ENCODE results near the gene CAD. TPM values are rescaled to one million over a fixed set of nuclear protein-coding genes. Genes with fewer than 3 reads are reported as not detected.

CAD gene
- total and polyA plus RNA-seq, 2 donors (not counting 3 experiments of a cell fraction or from before 2014, with no cell fraction given): 60.3 to 91.4 TPM

- dilution Hi-C loops (cut with MboI; ENCODE audit: extremely low pct_ligation_motif_present, low sequenced_read_pairs): no loop called here
Observed at GRCh38 chr2:27233341-27233740, 16.2 kb downstream of the CAD start.

More at GRCh38 chr2:27233341-27233740, 16.2 kb downstream of the CAD start:
- intact Hi-C loops (cut with micrococcal nuclease): no loop called here
- Histone ChIP-seq H2AFZ (ENCODE audit: low read depth, low read length) (no peak overlapping the region), H3K79me2 (ENCODE audit: control insufficient read depth, insufficient read depth, low read length) (no peaks in the 10 kb centered on the region), H3K9ac (replicated peaks; ENCODE audit: extremely low read depth, insufficient read depth, low read length) (no peak overlapping the region), H3K9me1 (replicated peaks; ENCODE audit: control insufficient read depth, extremely low read depth, insufficient read depth, low read length) (no peaks in the 10 kb centered on the region), H3K4me1 (ENCODE audit: control insufficient read depth, extremely low read depth, insufficient read depth, low read length) (no peaks in the 10 kb centered on the region), H3K27ac (ENCODE audit: insufficient read depth, low read depth, low read length) (no peak overlapping the region), H3K4me2 (ENCODE audit: insufficient read depth, low read length) (no peak overlapping the region), H3K27me3 (ENCODE audit: control insufficient read depth in 2 of 2, insufficient read depth in 2 of 2, low read length in 2 of 2) (no peaks in the 10 kb centered on the region), H3K36me3 (ENCODE audit: control insufficient read depth in 2 of 2, extremely low read depth in 1 of 2, insufficient read depth in 2 of 2, low read length in 2 of 2) (peaks cover 20 to 63% of the 10 kb centered on the region in 2 experiments), H3K9me3 (replicated peaks; ENCODE audit: control insufficient read depth, insufficient read depth, low read length) (no peaks in the 10 kb centered on the region), H4K20me1 (replicated peaks; ENCODE audit: control insufficient read depth, extremely low read depth, insufficient read depth, low read length) (no peaks in the 10 kb centered on the region), H3K4me3 (replicated peaks in 1 of 3; ENCODE audit: insufficient read depth in 1 of 3, low read depth in 1 of 3, low read length in 3 of 3) (no peak overlapping the region)
- FAIRE-seq (no peak), DNase-seq (ENCODE audit: low read depth, low spot score) (no peak)
- TF ChIP-seq GATA2 (IDR thresholded peaks at IDR 0.05; ENCODE audit: insufficient read depth, insufficient read length, low read depth, low read length): no peak
- TF ChIP-seq FOS (IDR thresholded peaks at IDR 0.05; ENCODE audit: borderline replicate concordance, insufficient read depth, low read length): no peak
- no peak for TF ChIP-seq EZH2 (IDR thresholded peaks at IDR 0.05; ENCODE audit: borderline replicate concordance, low read depth, low read length, severe bottlenecking)
- TF ChIP-seq MYC (IDR thresholded peaks at IDR 0.05; ENCODE audit: low read depth, low read length): no peak
- TF ChIP-seq CTCF (IDR thresholded peaks at IDR 0.05; ENCODE audit: extremely low read depth in 1 of 2, insufficient read depth in 1 of 2, low read depth in 1 of 2, low read length in 2 of 2): no peak
- no peak for TF ChIP-seq POLR2AphosphoS5 (IDR thresholded peaks at IDR 0.05; ENCODE audit: insufficient read depth, low read depth, low read length)
- TF ChIP-seq JUN (IDR thresholded peaks at IDR 0.05; ENCODE audit: borderline replicate concordance, insufficient read depth, insufficient read length, low read depth): no peak
- TF ChIP-seq POLR2A (IDR thresholded peaks at IDR 0.05; ENCODE audit: low read depth, low read length): no peak
- CTCF ChIA-PET: interaction anchor here (0.9 kb wide), 1 partner anchor 22 kb away, joined by 3 read pairs; no protein-coding TSS in a partner anchor
- no TSS peak for BruUV-seq (replicated peaks)
- POLR2A ChIA-PET: no interaction called here
